ENCODE data around the gene ARL8B.

DNA sequence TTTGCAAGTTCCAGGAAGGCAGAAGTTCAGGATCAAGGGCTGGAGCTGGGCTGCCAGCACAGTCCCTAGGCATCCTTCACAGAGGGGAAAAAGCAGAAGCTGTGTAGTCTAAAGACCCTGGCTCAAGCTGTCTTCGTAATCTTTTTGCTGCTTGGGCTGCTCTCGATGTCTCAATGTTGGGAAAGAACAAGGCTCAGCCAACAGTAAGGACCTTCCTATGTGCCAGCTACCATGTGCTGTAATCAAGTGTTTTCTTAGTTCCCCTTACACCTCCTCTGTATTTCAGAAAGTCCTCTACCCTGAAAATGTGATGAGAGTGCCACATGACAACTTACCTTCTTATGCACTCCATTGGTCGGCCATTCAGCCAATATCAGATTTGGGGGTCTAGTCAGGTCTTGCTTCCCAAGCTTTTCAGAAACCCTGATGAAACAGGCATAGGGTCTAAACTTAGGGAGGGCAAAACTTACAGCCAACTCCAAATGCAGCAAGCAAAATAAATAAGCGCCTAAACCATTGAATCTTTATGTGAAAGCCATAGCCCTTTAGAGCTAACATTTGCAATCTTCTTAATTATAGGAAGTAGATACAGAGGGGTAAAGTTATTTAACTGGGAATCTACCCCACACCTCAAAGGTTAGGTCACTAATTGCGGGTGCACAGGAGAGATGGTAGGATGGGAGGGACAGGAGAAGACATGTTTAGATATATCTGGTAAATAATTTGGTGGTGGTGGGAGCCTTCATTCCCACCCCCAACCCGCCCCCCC, 64.2 kb downstream of the ARL8B start:
- TF ChIP-seq ESRRA (IDR thresholded peaks at IDR 0.05; ENCODE audit: low read length) (no peak), MYC (IDR thresholded peaks at IDR 0.05; ENCODE audit: insufficient read depth, insufficient read length, insufficient replicate concordance, low read length, severe bottlenecking) (no peak)

Measured in GM12878 (cell line).